GM21515 (cell line): ENCODE results near the gene FNBP1.
"Not testable (repeated sequence)": the region's sequence is repeated elsewhere in the genome, so short reads cannot be mapped to it uniquely, and the experiment has no call there.

Experiments
- ATAC-seq: cut with Tn5 transposase; IDR thresholded peaks from one replicate; pipeline ENCODE4 v1.9.1; 2021; ENCODE audit not compliant: unreplicated experiment

FNBP1 gene

GRCh38 chr9:129995409-129996160 lies 47.4 kb downstream of the FNBP1 start:
- ATAC-seq: no peak

GRCh38 chr9:129994882-129995281 lies 48.1 kb downstream of the FNBP1 start:
- ATAC-seq: no peak

- ATAC-seq: not testable (repeated sequence)
Observed at GRCh38 chr9:129991139-129991538, 51.9 kb downstream of the FNBP1 start.

GRCh38 chr9:129990269-129991010 lies 52.5 kb downstream of the FNBP1 start:
- ATAC-seq: no peak

- ATAC-seq: no peak
Observed at GRCh38 chr9:129989740-129990139, 53.2 kb downstream of the FNBP1 start.

GRCh38 chr9:129989362-129989708 lies 53.7 kb downstream of the FNBP1 start:
- ATAC-seq: no peak

GRCh38 chr9:129988607-129989361 lies 54.2 kb downstream of the FNBP1 start:
- peak; percentile 57 for ATAC-seq

GRCh38 chr9:129987941-129988340 lies 55.0 kb downstream of the FNBP1 start:
- ATAC-seq: no peak

- no peak for ATAC-seq
Observed at GRCh38 chr9:129987047-129987446, 55.9 kb downstream of the FNBP1 start.

GRCh38 chr9:129984589-129984988 lies 58.4 kb downstream of the FNBP1 start:
- not testable (repeated sequence) for ATAC-seq

GRCh38 chr9:129983891-129984290 lies 59.1 kb downstream of the FNBP1 start:
- ATAC-seq: no peak

GRCh38 chr9:129981180-129981907 lies 61.6 kb downstream of the FNBP1 start:
- no peak for ATAC-seq

GRCh38 chr9:129980224-129980623 lies 62.8 kb downstream of the FNBP1 start:
- not testable (repeated sequence) for ATAC-seq

- ATAC-seq: no peak
Observed at GRCh38 chr9:129979071-129979745, 63.8 kb downstream of the FNBP1 start.

GRCh38 chr9:129972816-129973215 lies 70.2 kb downstream of the FNBP1 start:
- no peak for ATAC-seq

- ATAC-seq: no peak
Observed at GRCh38 chr9:129968690-129969485, 74.1 kb downstream of the FNBP1 start.

GRCh38 chr9:129964901-129965734 lies 77.9 kb downstream of the FNBP1 start:
- no peak for ATAC-seq

GRCh38 chr9:129962889-129963703 lies 79.9 kb downstream of the FNBP1 start:
- peak; percentile 65 for ATAC-seq
